Smooth muscle cell of the umbilical artery (primary cell): ENCODE data around the gene KRTAP25-1. TPM values are rescaled to one million over a fixed set of nuclear protein-coding genes. Genes with fewer than 3 reads are reported as not detected.

Source experiments
- total RNA-seq: library from RNA; depleted of rRNA; stranded (reverse); fragments of >200 nt; gene quantifications from 2 replicates; pipeline ENCODE4 v1.2.3, GENCODE V29; 2014

The KRTAP25-1 gene, protein sequence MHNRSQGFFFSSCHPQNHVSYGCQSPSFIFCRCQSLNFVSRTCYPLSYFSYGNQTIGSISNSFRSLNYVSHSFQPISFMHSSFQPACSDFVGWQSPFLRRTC
- not detected in 2 replicates for total RNA-seq

DNA sequence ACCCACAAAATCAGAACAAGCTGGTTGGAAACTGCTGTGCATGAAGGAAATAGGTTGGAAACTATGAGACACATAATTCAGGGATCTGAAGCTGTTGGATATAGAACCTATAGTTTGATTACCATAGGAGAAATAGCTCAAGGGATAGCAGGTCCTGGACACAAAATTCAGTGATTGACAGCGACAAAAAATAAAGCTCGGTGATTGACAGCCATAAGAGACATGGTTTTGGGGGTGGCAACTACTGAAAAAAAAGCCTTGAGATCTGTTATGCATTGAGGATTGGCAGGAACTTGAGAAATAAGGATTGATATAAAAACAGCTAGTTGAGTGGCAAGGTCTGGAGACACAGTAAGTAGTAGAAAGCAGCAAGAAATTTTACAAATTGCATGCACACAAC, at the start of gene KRTAP25-1:
KRTAP25-1 (minus strand) TSS at position 300 of the 400 bp plus-strand sequence; CDS start at position 276, 24 bp downstream.

DNA sequence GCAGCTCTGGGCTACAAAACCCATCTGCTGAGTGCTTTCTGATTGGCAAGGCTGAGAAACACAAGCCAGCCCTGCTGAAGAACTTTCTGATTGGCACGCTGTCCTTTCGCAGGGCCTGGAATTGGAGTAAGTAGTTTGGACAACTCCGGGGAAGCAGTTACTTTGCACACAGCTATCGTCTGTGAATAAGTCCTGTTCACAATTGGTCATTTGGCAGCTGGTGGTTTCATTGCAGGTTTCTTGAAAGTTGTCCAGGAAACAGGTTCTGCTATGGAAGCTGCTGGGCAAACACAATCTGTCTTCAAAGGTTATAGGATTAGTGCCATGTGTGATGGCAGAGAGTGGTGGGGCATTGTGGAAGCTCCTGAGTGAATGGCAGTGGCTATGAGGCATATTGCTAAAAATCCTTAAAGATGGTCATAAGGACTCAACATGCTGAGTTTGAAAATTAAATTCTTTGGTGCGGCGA, 48.0 kb upstream of the KRTAP25-1 start, which contains the start of gene KRTAP27-1:
KRTAP27-1 (minus strand) TSS at position 419 of the 469 bp plus-strand sequence; CDS start at position 393, 26 bp downstream.

DNA sequence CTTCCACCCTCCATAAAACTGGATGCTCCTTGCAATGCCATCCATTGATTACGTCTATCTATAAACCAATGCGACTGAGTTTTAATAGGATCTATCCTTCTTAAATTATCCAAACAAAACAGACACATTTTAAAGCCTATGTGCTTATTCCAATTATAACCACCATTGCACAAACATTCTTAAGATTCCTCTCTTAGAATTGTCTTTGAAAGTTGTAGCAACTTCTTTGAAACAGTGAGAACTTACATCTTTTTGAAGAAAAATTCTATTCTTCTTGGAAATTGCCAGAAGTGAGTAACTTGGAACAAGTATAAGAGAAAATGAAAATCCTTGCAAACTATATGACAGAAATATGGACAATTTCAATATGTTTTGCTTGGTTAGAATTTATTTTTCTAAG, 30.9 kb upstream of the KRTAP25-1 start, which contains the start of gene KRTAP26-1:
KRTAP26-1 (minus strand) TSS at position 101 of the 400 bp plus-strand sequence. CDS start 280 bp downstream, outside the sequence.

DNA sequence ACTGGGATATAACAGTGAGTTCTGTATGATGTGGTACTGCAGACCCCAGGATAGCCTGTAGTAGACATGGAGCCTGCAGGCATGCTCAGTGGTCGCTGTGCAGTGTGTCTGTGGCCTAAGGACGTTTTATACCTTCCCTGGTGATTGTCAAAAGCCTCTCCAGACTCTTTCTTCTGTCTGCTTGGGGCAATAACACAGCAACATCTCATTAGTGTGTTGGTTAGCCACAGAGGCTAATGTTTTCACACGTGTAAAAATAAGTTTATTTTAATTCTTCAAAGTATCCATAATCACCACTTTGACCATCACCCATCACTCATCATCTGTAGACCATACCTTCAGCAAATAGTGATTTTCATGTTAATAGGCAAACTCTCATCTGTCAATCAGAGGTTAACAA, 6.5 kb downstream of the KRTAP25-1 start, which contains the start of gene KRTAP24-1:
KRTAP24-1 (minus strand) TSS at position 101 of the 400 bp plus-strand sequence; CDS start at position 83, 18 bp downstream.

Other genes with a start within 250 kb of the KRTAP25-1 start
- not detected in 2 replicates for gene CLDN17, start 122.7 kb downstream of the KRTAP25-1 start, total RNA-seq
- gene CLDN8, start 73.4 kb downstream of the KRTAP25-1 start, total RNA-seq, result not detected in 2 replicates
- gene KRTAP24-1, start 6.6 kb downstream of the KRTAP25-1 start, total RNA-seq, result not detected in 2 replicates
- not detected in 2 replicates for gene KRTAP26-1, start 30.8 kb upstream of the KRTAP25-1 start, total RNA-seq
- not detected in 2 replicates for gene KRTAP27-1, start 48.2 kb upstream of the KRTAP25-1 start, total RNA-seq
- not detected in 2 replicates for gene KRTAP23-1, start 59.1 kb upstream of the KRTAP25-1 start, total RNA-seq
- not detected in 2 replicates for gene KRTAP13-2, start 82.8 kb upstream of the KRTAP25-1 start, total RNA-seq
- not detected in 2 replicates for gene KRTAP13-1, start 106.5 kb upstream of the KRTAP25-1 start, total RNA-seq
- gene KRTAP13-3, start 136.4 kb upstream of the KRTAP25-1 start, total RNA-seq, result not detected in 2 replicates
- not detected in 2 replicates for gene KRTAP13-4, start 140.7 kb upstream of the KRTAP25-1 start, total RNA-seq
- not detected in 2 replicates for gene KRTAP15-1, start 150.8 kb upstream of the KRTAP25-1 start, total RNA-seq
- gene KRTAP19-1, start 190.9 kb upstream of the KRTAP25-1 start, total RNA-seq, result not detected in 2 replicates
- gene KRTAP19-2, start 197.9 kb upstream of the KRTAP25-1 start, total RNA-seq, result not detected in 2 replicates
- gene KRTAP19-3, start 202.5 kb upstream of the KRTAP25-1 start, total RNA-seq, result not detected in 2 replicates
- not detected in 2 replicates for gene KRTAP19-4, start 207.7 kb upstream of the KRTAP25-1 start, total RNA-seq
- gene KRTAP19-5, start 212.6 kb upstream of the KRTAP25-1 start, total RNA-seq, result not detected in 2 replicates